ENCODE data around the gene CARD8.

Gene CARD8

DNA sequence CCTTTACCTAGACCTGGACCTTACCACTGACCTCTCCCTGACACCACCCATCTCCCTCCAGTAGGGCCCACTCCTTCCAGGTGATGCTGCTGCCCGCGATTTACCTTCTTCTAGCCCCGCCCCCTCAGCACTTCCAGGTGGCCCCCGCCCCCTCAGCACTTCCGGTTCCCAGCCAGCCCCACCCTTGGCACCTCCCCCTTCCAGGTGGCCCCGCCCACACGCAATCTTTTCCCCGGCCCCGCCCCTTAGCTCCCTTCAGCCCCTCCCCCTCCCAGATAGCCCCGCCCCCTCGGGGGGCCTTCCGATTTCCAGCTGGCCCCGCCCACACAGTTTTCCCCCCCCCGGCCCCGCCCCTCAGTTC is 86.2 kb downstream of the CARD8 start:
- DNase-seq: peak; percentile 43

DNA sequence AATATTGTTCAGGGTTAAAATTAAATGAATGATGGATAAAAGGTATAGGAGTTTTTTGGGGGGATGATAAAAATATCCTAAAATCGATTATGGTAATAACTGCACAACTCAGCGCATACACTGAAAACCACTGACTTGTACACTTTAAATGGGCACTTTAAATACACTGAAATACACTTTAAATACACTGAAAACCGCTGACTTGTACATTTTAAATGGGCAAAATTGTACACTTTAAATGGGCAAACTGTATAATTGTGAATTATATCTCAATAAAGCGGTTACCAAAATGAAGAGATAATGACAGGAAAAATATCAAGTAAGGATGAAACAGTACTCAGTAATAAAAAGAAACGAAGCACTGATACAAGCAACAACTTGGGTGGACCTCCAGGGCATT is 87.0 kb downstream of the CARD8 start:
- DNase-seq: no peak

DNA sequence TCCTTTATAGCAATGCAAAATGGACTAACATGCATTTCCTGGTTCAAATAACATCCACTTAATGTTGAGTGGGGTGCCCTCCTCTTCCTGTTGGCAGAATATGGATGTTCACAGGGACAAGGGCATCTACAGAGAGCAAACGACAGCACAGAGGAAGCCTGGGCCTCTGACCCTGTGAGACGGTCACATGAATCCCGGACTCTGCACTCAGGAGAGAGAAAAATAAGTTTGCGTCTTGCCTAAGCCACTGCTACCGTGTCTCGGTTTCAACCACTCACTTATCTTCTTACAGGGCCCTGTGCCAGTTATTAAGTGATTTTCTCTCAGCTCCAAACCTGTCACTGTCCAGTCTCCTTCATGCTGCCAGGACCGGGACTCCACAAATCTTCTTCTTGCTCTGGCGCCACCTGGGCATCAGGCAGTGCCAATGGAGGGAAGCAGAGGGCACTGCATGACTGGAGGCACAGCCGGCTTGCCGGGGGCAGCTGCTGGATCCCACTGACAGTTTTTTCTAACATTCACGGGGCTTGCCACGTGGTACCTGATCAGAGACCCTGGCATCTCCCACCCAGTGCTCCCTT is 97.4 kb downstream of the CARD8 start:
- DNase-seq: no peak
